Measurements from ENCODE around the gene EP400.

EP400 gene

GRCh38 chr12:132033627-132034026, 83.9 kb downstream of the EP400 start:
- no peak for DNase-seq (ENCODE audit: low read depth)
- no peak for TF ChIP-seq CTCF (conservative IDR thresholded peaks at IDR 0.05; ENCODE audit: low read depth, low read length)
- no peak overlapping the region for H3K4me3 ChIP-seq (ENCODE audit: low read depth, low read length)

GRCh38 chr12:132036063-132036683, 86.4 kb downstream of the EP400 start:
- DNase-seq (ENCODE audit: low read depth) = no peak
- H3K4me3 ChIP-seq (ENCODE audit: low read depth, low read length) = no peak overlapping the region
- TF ChIP-seq CTCF (conservative IDR thresholded peaks at IDR 0.05; ENCODE audit: low read depth, low read length) = no peak

GRCh38 chr12:132040906-132041606, 91.3 kb downstream of the EP400 start:
- no peak overlapping the region for H3K4me3 ChIP-seq (ENCODE audit: low read depth, low read length)
- no peak for TF ChIP-seq CTCF (conservative IDR thresholded peaks at IDR 0.05; ENCODE audit: low read depth, low read length)
- DNase-seq (ENCODE audit: low read depth) = no peak

- H3K4me3 ChIP-seq (ENCODE audit: low read depth, low read length) = no peak overlapping the region
- DNase-seq (ENCODE audit: low read depth) = no peak
- TF ChIP-seq CTCF (conservative IDR thresholded peaks at IDR 0.05; ENCODE audit: low read depth, low read length) = no peak
Observed at GRCh38 chr12:132043216-132043615, 93.5 kb downstream of the EP400 start.

GRCh38 chr12:132043770-132044467, 94.2 kb downstream of the EP400 start:
- no peak for DNase-seq (ENCODE audit: low read depth)
- H3K4me3 ChIP-seq (ENCODE audit: low read depth, low read length) = no peak overlapping the region
- TF ChIP-seq CTCF (conservative IDR thresholded peaks at IDR 0.05; ENCODE audit: low read depth, low read length) = no peak

GRCh38 chr12:132044661-132045412, 95.1 kb downstream of the EP400 start:
- H3K4me3 ChIP-seq (ENCODE audit: low read depth, low read length) = no peak overlapping the region
- DNase-seq (ENCODE audit: low read depth) = no peak
- no peak for TF ChIP-seq CTCF (conservative IDR thresholded peaks at IDR 0.05; ENCODE audit: low read depth, low read length)
